SKM-1 (cell line): ENCODE measurements around the gene SMARCC1.

Experiments used
- DNase-seq: peaks from one replicate; lab custom pipeline; 2025; ENCODE audit not compliant: unreplicated experiment; lab: John Stamatoyannopoulos, UW

The SMARCC1 gene

DNA sequence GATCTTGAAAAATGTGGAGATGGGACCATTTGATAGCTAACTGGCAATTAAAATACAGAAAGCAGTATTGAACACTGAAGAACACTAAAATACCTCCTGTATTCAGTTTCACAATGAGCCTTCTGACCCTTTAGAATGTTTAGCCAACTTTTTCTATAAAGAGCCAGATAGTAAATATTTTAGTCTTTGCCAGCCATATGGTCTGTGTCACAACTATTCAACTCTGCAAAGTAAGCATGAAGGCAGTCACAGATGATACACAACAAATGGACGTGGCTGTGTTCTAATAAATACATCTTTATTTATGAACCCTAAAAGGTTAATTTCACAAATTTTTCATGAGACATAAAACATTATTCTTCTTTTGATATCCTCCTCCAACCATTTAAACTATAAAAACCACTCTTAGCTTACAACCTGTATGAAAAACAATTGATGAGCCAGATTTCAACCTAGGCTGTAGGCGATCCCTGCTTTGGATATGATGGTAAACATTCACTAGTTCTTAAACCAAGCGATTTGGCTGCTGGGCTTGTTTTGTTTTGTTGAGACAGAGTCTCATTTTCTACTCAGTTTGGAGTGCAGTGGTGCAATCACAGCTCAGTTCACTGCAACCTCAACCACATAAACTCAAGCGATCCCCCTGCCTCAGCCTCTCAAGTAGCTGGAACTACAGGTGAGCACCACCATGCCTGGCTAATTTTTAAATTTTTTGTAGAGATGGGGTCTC lies 189.5 kb downstream of the SMARCC1 start:
- no peak for DNase-seq

DNA sequence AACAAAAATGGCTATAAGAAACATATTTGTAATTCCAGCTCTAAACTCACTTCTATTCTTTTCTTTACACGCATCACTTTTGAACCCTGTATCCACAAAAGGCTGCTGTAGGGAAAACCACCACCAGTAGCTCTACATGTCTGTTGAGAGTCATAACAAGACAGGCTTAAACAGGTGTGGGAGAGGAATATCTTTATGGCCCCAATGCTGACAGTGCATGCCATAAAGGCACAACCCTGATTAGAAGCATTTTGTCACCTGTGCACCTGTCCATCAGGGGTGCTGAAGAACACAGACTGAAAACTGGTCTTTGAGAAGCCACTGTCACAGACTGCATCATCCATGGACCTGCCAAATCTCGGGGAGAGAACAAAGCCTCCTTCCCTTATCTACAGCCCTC lies 191.5 kb downstream of the SMARCC1 start:
- no peak for DNase-seq

DNA sequence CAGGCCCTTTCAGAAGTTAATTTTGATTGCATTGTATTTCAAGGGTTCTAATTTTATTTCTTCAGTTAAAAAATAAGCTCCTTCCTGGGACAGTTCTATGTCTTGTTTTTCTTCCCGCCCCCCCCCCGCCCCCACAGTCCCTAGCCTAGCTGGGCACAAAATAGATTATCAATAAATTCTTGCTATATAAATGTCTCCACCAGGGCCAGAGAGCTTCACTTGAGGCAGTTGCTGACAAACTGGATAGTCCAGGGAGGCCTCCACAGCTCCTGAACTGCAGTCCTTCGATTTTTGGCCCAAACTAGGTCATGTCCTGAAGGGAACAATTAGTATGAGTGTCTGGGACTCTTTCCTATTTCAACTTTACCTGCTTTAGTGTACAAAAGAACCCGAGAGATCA lies 193.1 kb downstream of the SMARCC1 start:
- DNase-seq: no peak

DNA sequence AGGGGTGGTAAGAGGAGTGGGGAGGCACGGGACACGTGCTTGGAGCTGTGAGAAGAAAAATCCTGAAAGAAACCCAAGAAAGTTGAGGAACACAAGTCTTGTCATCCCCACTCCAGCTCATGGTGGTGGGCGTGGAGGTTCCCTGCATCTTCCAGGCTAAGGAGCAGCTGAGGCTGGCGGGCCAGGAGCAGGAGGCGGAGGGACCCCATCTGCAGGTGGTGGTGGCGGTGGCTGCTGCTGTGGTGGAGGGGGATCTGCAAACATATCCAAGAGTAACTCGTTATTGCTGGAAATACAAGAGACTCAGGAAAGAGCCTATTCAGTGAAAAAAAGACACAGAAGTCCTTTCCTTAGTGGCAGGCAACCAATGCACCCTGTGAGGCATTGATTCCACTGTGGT lies 193.6 kb downstream of the SMARCC1 start:
- DNase-seq: no peak

DNA sequence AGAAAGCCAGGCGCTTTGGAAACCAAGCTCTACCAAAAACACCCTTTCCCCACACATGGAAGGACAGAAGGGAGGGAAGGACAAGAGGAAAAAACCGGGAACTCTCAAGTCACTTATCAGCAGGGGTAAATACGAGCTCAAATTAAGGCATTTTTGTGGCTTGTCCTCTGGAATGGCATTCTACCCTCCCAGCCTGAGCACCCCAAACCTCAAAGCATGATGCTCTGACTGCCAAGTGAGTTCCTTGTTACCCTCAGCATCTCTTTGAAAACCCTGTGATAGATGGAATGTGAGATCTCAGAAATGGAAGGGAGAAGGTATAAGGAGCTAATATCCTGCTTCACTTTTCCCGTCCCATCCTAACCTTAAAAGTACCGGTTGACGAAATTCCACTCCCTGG lies 194.9 kb downstream of the SMARCC1 start:
- no peak for DNase-seq

DNA sequence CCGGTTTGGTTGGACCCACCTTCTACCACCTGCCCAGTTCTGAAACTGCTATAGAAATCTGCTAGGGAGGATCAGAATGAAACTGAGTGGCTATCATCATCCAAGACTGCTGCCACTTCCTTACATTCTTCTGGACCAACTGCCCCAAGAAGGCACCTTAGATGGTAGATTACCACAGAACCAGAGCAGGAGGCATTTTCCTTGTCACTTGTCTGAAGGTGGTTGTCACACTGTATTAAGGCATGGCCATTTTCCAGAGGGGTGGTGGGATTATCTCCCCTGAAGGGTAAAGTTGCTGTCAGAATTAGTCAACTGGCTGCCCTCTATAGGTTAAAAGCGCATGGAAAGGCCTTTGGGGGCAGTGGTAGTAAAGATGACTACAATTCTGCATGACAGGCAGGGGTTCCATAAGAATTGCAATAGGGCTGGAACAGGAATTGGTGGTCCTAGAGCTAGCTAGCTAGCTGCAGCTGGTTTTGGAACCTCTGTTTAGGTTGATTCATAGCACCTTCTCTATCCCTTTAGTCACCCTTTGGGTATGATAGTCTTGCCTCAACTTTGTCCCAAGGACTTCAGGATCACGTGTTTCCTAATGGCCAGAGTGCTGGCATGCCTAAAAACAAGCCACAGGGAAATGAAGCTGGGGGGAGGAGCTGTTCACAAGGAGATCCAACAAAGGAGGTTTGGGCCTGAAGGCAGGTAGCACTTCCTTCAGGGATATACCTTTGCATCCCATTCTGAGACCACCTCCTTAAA lies 198.2 kb downstream of the SMARCC1 start:
- DNase-seq: no peak

DNA sequence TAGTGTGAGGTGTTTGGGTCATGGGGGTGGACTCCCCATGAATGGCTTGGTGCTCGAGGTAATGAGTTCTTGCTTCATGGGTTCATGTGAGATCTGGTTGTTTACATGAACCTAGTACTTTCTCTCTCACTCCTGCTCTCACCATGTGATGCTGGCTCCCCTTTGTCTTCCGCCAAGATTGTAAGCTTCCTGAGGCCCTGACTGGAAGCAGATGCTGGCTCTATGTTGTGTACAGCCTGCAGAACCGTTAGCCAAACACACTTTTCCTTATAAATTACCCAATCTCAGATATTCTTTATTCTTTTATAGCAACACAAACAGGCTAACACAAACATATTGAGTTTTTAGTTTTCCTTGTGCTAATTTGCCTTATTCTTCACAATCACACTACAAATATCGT lies 199.9 kb downstream of the SMARCC1 start:
- DNase-seq: no peak

DNA sequence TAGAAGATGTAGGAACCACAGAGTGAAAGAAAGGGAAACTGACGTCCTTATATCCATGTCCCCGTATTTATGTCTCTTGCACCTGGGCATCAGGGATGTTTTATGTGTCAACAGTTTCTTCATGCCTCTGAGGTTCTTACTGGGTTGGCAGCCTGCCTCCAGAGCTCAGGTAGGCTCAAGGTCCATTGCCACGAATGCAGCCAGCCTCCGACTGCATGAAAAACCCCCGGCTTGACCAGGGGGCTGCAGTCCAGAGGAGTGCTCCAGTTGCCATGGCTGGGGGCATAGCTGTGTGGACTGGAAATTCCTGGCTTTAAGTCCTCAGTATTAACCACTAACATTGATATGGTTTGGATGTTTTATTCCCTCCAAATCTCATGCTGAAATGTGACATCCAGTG lies 200.3 kb downstream of the SMARCC1 start:
- no peak for DNase-seq

DNA sequence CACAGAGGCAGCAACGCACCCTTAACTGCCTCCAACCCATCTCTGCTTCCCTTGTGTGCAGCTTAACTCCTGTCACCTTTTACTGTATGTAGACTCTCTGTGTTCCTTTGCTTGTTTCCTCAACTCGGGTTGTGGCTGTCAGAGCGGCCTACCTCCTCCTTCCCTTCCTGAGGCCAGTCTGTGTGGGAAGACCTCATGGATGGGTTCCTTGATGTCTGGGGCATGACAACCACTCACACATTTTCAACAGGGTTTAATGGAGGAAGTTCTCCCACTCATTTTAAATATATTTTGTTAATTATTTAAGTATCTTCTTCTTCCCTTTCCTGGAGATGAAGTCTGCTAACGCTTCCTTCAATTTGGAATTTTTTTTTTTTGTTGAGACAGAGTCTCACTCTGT lies 201.2 kb downstream of the SMARCC1 start:
- DNase-seq: no peak

DNA sequence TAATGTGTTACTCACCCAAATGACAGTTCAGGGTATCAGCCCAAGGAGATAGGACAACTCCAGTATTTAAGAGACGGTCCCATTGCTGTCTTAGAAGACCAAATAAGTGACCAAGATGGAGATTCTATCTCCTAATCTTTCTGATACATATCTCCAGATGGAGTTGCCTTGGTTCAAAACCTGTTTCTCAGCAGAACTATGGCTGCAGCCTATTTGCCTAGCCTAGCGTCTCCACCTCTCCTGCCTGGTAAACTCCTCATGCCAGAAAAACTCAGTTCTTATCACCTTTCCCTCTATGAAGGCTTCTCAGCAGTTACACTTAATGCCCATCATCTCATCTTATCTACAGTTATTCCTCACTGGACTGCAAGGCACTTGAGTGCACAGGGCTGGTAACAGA lies 201.8 kb downstream of the SMARCC1 start:
- DNase-seq: no peak

DNA sequence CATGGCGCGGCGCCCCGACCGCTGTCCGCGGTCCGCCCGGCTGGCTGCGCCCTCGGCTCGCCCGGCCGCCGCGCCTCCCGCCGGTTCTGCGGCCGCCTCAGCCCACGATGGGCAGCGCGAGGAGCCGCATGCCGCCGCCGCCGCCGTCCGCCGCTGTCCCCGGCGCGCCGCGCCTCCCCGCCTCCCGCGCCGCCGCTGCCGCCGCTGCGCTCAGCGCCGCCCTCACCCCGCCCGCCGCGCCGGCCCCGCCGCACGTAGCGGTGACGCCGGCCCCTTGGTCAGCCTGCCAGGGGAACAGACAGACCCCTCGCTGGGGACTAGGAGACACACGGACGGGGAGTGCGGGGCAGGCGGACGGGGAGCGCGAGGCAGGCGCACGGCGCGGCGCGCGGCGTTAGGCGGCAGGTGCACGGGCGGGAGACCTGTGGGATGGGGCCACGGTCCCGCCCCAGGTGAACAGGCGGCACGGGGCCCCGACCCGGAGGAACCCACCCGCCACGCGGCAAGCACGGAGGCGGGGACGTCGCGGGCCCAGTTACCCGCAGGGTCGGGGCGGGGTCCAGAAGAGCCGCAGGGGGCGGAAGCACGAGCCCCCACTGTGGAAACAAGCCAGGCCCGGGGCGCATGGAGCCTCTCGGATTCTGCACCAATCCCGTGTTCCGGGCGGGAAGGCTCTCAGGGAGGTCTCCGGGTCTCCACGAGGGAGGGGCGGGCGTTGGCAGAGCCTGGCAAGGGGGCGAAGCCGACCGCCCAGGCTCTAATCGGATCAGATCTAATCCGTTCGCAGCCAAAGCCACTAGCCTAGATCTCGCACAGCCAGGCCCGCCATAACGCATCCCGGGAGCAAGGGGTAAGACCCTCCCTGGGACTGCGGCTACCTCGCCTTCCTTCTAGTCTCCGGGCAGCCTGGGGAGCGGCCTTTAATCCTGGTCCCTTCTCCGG lies 202.7 kb downstream of the SMARCC1 start, which contains the start of gene CSPG5:
TSS of gene CSPG5 (minus strand) at position 175 of the 942 bp plus-strand sequence. CDS start at position 3, 172 bp downstream.
- DNase-seq: no peak

DNA sequence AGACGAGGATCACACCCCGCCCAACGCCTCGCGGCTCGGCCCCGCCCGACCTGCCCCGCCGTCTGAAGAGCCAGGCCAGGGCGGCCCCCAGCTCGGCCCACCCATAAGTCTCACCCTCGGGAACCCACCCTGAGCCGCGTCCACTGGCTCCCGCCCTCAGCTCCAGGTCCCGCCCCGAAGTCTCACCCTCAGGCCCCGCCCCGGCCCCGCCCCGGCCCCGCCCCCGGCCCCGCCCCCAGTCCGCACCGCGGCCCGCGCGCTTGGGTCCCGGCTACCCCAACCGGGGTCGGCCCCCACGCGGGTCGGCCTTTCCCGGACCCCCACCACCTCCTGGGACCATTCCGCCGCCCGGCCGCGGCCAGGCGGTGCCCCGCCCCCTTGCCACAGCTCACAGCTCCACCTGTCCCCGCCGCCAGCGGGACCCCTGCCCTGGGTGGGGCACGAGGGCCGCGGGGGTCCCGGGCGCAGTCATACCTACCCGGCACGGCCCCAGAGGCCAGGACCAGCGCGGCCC lies 203.5 kb downstream of the SMARCC1 start:
- DNase-seq: no peak

DNA sequence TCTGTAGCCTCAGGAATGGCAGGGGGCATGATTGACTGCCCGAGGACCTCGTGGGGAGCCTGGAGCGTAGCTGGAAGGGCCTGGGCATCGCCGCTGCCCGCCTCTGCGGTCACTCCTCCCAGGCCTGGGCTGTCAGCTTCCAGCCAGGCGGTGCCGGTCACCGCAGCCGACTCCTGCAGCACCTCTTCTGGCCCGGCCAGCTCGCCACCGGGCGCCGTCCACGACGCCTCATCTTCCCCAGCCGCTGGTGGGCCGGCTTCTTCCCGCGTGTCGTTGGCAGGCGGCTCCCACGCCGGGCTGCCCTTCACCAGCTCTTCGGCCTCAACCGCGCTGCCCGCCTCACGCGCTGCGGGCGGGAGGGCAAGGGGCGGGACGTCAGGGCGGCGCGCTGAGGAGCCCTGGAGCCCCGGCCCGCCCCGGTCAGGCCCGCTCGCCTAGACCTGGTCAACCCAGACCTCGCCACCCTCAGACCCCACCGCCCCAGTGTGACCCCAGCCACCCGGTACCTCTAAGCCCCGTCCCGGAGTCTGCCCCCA lies 204.0 kb downstream of the SMARCC1 start:
- no peak for DNase-seq

DNA sequence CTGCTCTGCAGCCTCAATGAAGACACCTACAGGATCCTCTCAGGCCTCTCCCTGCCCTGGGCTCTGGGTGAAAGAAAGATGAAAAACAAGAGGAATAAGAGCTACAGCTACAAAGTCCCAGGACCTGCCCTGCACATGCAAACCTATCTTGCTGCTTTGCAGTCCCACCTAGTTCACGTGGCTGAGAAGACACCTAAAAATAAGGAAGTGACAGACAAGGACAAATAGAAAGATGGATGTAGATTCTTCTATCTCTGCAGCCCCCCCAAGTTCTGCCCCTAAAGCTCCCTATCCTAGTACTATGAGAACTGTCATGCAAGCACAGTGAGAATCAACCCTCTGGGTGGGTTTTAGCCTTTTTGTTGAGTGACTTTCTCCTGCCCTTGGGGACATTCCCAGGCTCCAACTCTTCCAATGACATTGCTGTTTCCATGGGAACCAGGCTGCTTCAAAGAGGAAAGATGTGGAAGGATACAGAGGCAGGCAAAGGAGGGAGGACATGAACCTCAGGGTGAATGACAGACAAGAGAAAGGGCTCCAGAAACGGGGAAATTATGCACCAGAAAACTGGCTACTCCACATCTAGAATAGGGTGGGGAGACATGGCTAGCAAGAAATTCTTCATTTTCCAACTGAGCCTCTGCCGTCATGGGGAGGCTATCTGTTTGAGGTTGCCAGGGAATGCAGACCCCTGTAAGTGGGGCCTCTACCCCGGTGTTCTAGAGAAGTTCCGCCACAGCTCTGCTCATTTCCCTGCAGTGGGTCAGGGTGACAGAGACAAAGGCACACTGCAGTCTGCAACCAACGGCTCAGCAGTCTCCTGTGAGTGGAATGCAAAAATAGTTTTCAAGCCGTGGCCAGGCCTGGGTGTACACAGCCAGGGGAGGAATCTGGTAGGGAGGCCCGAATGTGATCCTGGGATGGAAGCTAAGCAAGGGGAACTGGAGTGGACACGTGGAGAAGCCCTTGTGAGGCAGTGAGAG lies 208.2 kb downstream of the SMARCC1 start:
- DNase-seq: no peak

DNA sequence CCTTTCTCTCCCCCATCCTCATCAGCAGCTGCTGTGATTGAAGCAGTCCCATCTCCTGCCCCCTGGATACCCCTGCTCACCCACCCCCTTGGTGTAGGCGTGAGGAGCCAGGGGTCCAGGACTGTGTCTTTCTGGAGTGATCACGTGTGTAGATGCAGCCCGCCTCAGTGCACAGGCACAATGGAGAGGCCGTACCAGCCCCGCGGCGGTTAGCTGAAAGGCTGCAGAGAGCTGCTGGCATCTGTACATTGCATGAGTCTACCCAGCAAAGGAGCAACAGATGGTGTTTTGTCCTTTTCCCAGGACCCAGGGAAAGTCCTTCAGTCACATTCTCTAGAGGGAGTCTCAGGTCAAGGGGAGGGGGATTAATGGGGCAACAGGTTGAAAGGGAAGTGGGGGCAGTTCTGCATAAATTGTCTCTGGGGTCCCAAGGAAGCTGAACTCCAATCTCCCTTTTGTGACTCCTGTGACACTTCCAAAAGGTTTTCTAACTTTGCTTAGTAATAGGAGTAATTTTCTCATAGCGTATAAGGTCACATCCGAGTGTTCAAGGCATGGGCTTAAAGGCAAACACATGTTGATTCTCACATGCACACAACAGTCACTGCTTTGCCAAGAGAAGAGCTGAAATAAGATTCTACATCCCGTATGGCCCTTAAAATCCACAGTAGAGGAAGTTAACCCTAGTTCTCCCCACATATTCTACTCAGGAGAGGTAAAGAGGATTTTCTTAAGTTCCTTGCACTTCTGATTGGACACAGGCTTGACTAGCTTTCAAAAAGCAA lies 210.1 kb downstream of the SMARCC1 start:
- DNase-seq: no peak

DNA sequence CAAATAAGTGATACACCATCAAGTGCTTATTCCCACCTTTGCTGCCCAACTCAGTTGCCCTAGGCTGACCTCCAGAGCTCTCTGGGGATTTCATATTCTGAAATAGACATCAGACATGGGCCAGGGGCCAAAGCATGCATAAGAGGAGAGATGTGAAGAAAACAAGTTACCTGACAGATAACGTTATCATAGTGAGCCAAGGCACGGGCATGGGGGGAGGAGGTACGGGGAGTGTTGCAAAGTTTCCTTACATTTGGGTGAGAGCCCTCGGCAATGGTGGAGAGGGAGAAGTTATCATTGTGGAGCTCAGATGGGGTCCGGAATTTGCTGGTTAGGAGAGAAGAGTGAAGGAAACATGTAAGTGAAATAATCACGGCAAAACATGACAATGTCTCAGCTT lies 212.8 kb downstream of the SMARCC1 start:
- no peak for DNase-seq

DNA sequence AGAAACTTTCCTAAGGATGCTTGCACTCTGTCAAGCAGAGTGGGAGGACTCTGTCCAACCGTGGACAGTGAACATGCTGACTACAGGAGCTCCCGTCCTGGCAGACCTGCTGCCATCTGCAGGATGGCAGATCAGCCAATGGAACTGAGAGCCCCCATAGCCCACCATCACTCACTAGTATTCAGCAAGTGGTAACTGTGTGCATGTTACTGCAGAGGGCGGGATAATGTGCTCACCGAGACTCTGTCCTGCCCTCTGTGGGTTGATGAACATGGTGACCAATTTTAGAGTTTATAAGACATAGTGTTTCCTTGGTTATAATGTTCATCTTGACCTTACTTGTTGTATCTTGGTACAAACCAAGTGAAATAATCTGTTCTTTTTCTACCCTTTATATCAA lies 214.5 kb downstream of the SMARCC1 start:
- DNase-seq: no peak

DNA sequence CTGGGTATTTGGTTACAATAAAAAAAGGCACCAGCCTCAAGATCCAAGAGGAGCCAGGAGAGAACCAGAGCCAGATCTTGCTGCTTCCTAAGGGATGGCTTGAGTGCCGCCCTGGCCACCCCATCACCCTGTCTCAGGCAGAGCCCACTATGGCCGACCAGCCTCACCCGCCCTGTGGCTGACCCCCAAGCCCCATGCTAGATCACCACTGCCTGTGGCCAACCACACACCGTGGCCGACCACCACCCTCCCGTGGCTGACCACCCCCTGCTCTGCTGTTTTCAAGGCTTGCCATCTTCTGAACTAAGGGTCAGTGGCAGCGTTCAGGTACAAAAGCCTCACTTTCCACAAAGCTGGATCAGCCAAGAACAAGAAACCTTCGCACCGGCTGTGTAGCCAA lies 215.0 kb downstream of the SMARCC1 start:
- no peak for DNase-seq
